ENCODE measurements around the gene C1orf198.

GRCh38 chr1:230821346-230821745 lies 47.0 kb downstream of the C1orf198 start:
- TF ChIP-seq, protein P1, sequence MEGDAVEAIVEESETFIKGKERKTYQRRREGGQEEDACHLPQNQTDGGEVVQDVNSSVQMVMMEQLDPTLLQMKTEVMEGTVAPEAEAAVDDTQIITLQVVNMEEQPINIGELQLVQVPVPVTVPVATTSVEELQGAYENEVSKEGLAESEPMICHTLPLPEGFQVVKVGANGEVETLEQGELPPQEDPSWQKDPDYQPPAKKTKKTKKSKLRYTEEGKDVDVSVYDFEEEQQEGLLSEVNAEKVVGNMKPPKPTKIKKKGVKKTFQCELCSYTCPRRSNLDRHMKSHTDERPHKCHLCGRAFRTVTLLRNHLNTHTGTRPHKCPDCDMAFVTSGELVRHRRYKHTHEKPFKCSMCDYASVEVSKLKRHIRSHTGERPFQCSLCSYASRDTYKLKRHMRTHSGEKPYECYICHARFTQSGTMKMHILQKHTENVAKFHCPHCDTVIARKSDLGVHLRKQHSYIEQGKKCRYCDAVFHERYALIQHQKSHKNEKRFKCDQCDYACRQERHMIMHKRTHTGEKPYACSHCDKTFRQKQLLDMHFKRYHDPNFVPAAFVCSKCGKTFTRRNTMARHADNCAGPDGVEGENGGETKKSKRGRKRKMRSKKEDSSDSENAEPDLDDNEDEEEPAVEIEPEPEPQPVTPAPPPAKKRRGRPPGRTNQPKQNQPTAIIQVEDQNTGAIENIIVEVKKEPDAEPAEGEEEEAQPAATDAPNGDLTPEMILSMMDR (IDR thresholded peaks at IDR 0.05): no peak
- TF ChIP-seq EZH2 (IDR thresholded peaks at IDR 0.05): no peak
- no peak for TF ChIP-seq EZH2phosphoT487 (IDR thresholded peaks at IDR 0.05)

Measured in neural progenitor cell (in vitro differentiated cells).